Thyroid gland (tissue), 4 donors: Measurements from ENCODE around the gene SPTBN1.

Experiments used
- CTCF ChIP-seq, 6 experiments: fragments of 200-600 bp in 3 of 6; fragments of 450-650 bp in 3 of 6; sonication (generic) in 3 of 6; IDR thresholded peaks; one replicate each; pipeline ENCODE4 v1.5.1; 2016 to 2019; ENCODE audit warnings: antibody characterized with exemption in 6 of 6, mild to moderate bottlenecking in 2 of 6, inconsistent platforms in 1 of 6, moderate library complexity in 1 of 6
- POLR2A ChIP-seq, 2 donors: fragments of 450-650 bp; IDR thresholded peaks; one replicate each; pipeline ENCODE4 v1.6.1; 2017; ENCODE audit warnings: antibody characterized with exemption in 2 of 2, mild to moderate bottlenecking in 2 of 2, moderate library complexity in 1 of 2

GRCh38 chr2:54516842-54517241, 60.7 kb downstream of the SPTBN1 start:
- TF ChIP-seq CTCF (IDR thresholded peaks at IDR 0.05) (no peak), POLR2A (IDR thresholded peaks at IDR 0.05) (no peak)
